Adrenal gland (tissue), 12 donors: ENCODE data around the gene THRB. TPM values are rescaled to one million over a fixed set of nuclear protein-coding genes. Genes with fewer than 3 reads are reported as not detected.

Source experiments
- DNase-seq, 7 donors: peaks; one replicate each; pipeline ENCODE4 v3.0.0-alpha.2; 2019 to 2020
- H3K27ac ChIP-seq, 5 donors: fragments of 200-600 bp; sonication (generic) in 4 of 5; 1 replicate in 3 of 5; 2 replicates in 2 of 5; pipeline versions ENCODE4 v1.5.1 to v1.8.0; 2016 to 2020; ENCODE audit warnings: mild to moderate bottlenecking in 1 of 5
- H3K27me3 ChIP-seq: fragments of 200-600 bp; 2 replicates; pipeline ENCODE4 v1.8.0; 2021
- H3K36me3 ChIP-seq, 2 donors: fragments of 200-600 bp; replicated peaks in 1 of 2; 1 replicate in 1 of 2; 2 replicates in 1 of 2; pipeline versions ENCODE4 v1.5.1 to v1.8.0; 2018 to 2022
- H3K4me1 ChIP-seq, 2 donors: fragments of 200-600 bp; replicated peaks in 1 of 2; 1 replicate in 1 of 2; 2 replicates in 1 of 2; pipeline versions ENCODE4 v1.5.1 to v1.8.0; 2018 to 2021
- H3K4me3 ChIP-seq, 4 donors: fragments of 200-600 bp; sonication (generic) in 3 of 4; one replicate each; pipeline ENCODE4 v1.5.1; 2016 to 2018
- H3K9me3 ChIP-seq, 3 donors: fragments of 200-600 bp; sonication (generic) in 1 of 3; replicated peaks in 1 of 3; 1 replicate in 2 of 3; 2 replicates in 1 of 3; pipeline versions ENCODE4 v1.5.1 to v1.8.0; 2016 to 2021
- CTCF ChIP-seq, 6 experiments: fragments of 450-650 bp in 4 of 6; fragments of 200-600 bp in 2 of 6; sonication (generic) in 1 of 6; IDR thresholded peaks; 1 replicate in 5 of 6; 2 replicates in 1 of 6; pipeline versions ENCODE4 v1.5.1 to v1.8.0; 2016 to 2021; ENCODE audit warnings: antibody characterized with exemption in 6 of 6, mild to moderate bottlenecking in 2 of 6, moderate library complexity in 1 of 6
- POLR2A ChIP-seq, 2 donors: fragments of 450-650 bp; IDR thresholded peaks; one replicate each; pipeline ENCODE4 v1.6.1; 2017; ENCODE audit warnings: antibody characterized with exemption in 2 of 2, mild to moderate bottlenecking in 2 of 2, moderate library complexity in 1 of 2
- WGBS, 4 donors: extraction: QIAGEN DNeasy Blood & Tissue Kit in 2 of 4; methylation state at CpG; one replicate each; pipeline versions ENCODE4 v1.1.5 to v1.1.7; 2013 to 2017; 5-methylcytosine and 5-hydroxymethylcytosine counted together
- intact Hi-C, 2 donors: fragments of 100-400 bp; cut with DNase I; formaldehyde crosslinking; loops; one replicate each; pipeline versions ENCODE4 v1.14.1 to v1.15.0; 2022 to 2023
- polyA plus RNA-seq, 3 donors: library from polyadenylated mRNA; stranded (reverse); fragments of 200-250 nt in 2 of 3; fragments of 350-450 nt in 1 of 3; fragmentation: Illumina TruSeq in 1 of 3; extraction: RNeasy Lipid Tissue Mini Kit (QIAGEN cat#74804) in 1 of 3; gene quantifications; one replicate each; pipeline ENCODE4 v1.2.3, GENCODE V29; 2013 to 2014
- total RNA-seq, 9 donors: library from RNA; depleted of rRNA in 4 of 9; stranded (reverse); fragments of >200 nt in 4 of 9; fragments of 120-200 nt in 1 of 9; fragmentation: NEBNext Ultra II Directional in 1 of 9; extraction: Animal tissue kit (Norgen Biotek cat#: 25700) in 1 of 9; gene quantifications; one replicate each; pipeline versions ENCODE4 v1.1.0 to v1.2.4, GENCODE V29; 2013 to 2023
- donor health status: healthy with polysubstance abuse.
- donor health status: Bipolar disorder and iron deficiency.
- donor health status: DM: yes; HTN: yes; CAD: no.
- donor health status: DM: no; HTN: no; CAD: no.
- donor health status: DM: no; HTN: no; CAD: no.
- donor health status: DM: yes; HTN: yes; CAD: no.

THRB gene
- total and polyA plus RNA-seq, 12 donors, result 3.0 to 30.7 (median 13.5) TPM

GRCh38 chr3:24145981-24146822, 348.4 kb downstream of the THRB start:
- intact Hi-C loops, result no loop called here

GRCh38 chr3:24145481-24145880, 349.2 kb downstream of the THRB start:
- Histone ChIP-seq H3K36me3 (no peaks in the 10 kb centered on the region), H3K9me3 (no peaks in the 10 kb centered on the region), H3K27me3 (no peaks in the 10 kb centered on the region), H3K27ac (peak overlapping the region in 3 of 5 donors; percentile 2 to 38 (median 30)), H3K4me1 (peaks cover 6 to 15% of the 10 kb centered on the region in 2 donors), H3K4me3 (peak overlapping the region in 1 of 4 donors; percentile 25)
- TF ChIP-seq POLR2A (IDR thresholded peaks at IDR 0.05) (no peak), CTCF (IDR thresholded peaks at IDR 0.05) (no peak)
- intact Hi-C loops, result no loop called here
- no peak for DNase-seq

More at GRCh38 chr3:24145981-24146822, 348.4 kb downstream of the THRB start:
- H3K4me1 ChIP-seq, result peaks cover 6 to 20% of the 10 kb centered on the region in 2 donors
- H3K4me3 ChIP-seq, result peak overlapping the region in 1 of 4 donors; percentile 25
- H3K27ac ChIP-seq, result peak overlapping the region in 4 of 5 donors; percentile 2 to 38 (median 24)
- TF ChIP-seq CTCF (IDR thresholded peaks at IDR 0.05), result no peak
- TF ChIP-seq POLR2A (IDR thresholded peaks at IDR 0.05), result no peak
- H3K9me3 ChIP-seq, result no peaks in the 10 kb centered on the region
- WGBS, 4 donors, result 66 to 73% (median 72%) methylated on average over 11 of the region's 11 CpGs
- no peaks in the 10 kb centered on the region for H3K27me3 ChIP-seq
- H3K36me3 ChIP-seq, result no peaks in the 10 kb centered on the region
- DNase-seq, result peak in 1 of 7 donors; percentile 37

GRCh38 chr3:24142127-24142526, 352.5 kb downstream of the THRB start:
- H3K27ac ChIP-seq, result no peak overlapping the region
- no peak overlapping the region for H3K4me3 ChIP-seq
- no peaks in the 10 kb centered on the region for H3K27me3 ChIP-seq
- 91 to 98% (median 95%) methylated on average over 1 of the region's 1 CpG for WGBS, 4 donors
- no peak for DNase-seq
- TF ChIP-seq POLR2A (IDR thresholded peaks at IDR 0.05), result no peak
- TF ChIP-seq CTCF (IDR thresholded peaks at IDR 0.05), result no peak
- no peaks in the 10 kb centered on the region for H3K9me3 ChIP-seq
- H3K36me3 ChIP-seq, result no peaks in the 10 kb centered on the region
- H3K4me1 ChIP-seq, result peaks cover 6 to 22% of the 10 kb centered on the region in 2 donors
- intact Hi-C loops, result no loop called here

GRCh38 chr3:24141548-24141947, 353.1 kb downstream of the THRB start:
- Histone ChIP-seq H3K4me1 (peaks cover 6 to 22% of the 10 kb centered on the region in 2 donors), H3K9me3 (no peaks in the 10 kb centered on the region)

More at GRCh38 chr3:24141548-24141947, 353.1 kb downstream of the THRB start:
- Histone ChIP-seq H3K27ac (no peak overlapping the region), H3K36me3 (no peaks in the 10 kb centered on the region), H3K4me3 (no peak overlapping the region), H3K27me3 (no peaks in the 10 kb centered on the region)
- TF ChIP-seq POLR2A (IDR thresholded peaks at IDR 0.05) (no peak), CTCF (IDR thresholded peaks at IDR 0.05) (no peak)
- 68 to 93% (median 91%) methylated on average over 2 of the region's 2 CpGs for WGBS, 4 donors
- intact Hi-C loops, result no loop called here
- DNase-seq, result no peak
